HPDE6-E6E7 (cell line): Measurements from ENCODE around the gene HUS1B.

Experiments
- DNase-seq: peaks from one replicate; pipeline ENCODE4 v3.0.0; 2011; ENCODE audit warnings: missing footprints; ENCODE audit errors: extremely low spot score

The HUS1B gene

DNA sequence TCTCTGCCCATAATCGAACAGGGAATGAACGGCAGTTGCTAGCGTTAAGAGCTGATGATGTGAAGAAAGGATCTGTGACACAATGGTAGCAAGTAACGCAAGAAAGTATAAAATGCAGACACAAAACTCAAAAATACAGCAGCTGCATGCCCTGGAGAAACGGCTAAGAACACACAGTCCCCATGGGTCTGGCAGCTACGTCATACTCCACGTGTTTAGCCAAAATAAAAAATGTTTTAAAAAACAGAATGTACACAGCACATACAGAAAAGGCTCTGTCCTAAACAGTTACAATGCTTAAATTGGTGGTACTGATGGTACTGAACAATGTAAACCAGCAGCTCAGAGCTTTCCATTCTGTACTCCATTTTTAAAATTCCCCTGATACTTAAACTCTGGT is 34.4 kb downstream of the HUS1B start:
- DNase-seq = no peak

- no peak for DNase-seq
Observed at GRCh38 chr6:621931-622330, 35.0 kb downstream of the HUS1B start.

GRCh38 chr6:620950-621349 is 36.0 kb downstream of the HUS1B start:
- no peak for DNase-seq

GRCh38 chr6:620166-620565 is 36.7 kb downstream of the HUS1B start:
- no peak for DNase-seq

- peak; percentile 3 for DNase-seq
Observed at GRCh38 chr6:617456-618100, 39.3 kb downstream of the HUS1B start.

GRCh38 chr6:613981-614380 is 42.9 kb downstream of the HUS1B start:
- no peak for DNase-seq

DNA sequence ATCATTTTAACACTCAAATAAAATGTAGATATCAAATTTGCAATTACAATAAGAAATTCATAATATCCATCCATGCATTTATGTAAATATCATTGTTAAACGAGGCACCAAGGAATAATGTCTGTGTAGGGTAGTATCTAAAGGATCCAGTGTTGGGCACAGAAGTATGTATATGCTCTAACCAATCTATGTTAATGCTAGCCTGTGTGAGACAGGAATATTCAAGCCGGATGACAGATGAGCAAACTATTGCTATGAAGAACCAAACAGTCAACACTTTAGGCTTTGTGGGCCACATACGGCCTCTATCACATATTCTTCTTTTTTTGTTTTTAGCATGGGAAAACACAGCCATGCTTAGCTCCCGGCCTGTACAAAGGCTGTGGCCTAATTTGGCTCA is 45.0 kb downstream of the HUS1B start:
- DNase-seq = no peak

DNA sequence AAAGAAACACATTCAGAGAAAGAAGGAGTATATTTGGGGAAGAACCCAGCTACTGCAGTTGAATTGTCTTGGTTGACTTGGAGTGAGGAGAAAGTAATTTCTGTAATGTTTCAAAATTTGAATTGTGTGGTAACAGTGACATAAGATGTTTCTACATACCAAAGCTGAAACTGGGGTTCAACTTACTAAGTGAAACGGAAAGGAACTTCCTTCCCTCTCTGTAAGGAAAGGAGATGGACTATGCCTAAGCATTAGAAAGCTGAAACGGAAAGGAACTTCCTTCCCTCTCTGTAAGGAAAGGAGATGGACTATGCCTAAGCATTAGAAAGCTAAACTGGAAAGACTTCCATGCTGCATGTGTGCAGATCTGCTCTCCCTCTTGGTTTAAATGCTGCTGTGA is 46.0 kb downstream of the HUS1B start:
- DNase-seq = no peak

- no peak for DNase-seq
Observed at GRCh38 chr6:609905-610304, 47.0 kb downstream of the HUS1B start.

- DNase-seq = no peak
Observed at GRCh38 chr6:606829-607379, 50.0 kb downstream of the HUS1B start.
